Measurements from ENCODE around the gene IL12A.
A peak's percentile ranks its signal among the peaks of the same experiment; 100 is the strongest.

Gene IL12A

DNA sequence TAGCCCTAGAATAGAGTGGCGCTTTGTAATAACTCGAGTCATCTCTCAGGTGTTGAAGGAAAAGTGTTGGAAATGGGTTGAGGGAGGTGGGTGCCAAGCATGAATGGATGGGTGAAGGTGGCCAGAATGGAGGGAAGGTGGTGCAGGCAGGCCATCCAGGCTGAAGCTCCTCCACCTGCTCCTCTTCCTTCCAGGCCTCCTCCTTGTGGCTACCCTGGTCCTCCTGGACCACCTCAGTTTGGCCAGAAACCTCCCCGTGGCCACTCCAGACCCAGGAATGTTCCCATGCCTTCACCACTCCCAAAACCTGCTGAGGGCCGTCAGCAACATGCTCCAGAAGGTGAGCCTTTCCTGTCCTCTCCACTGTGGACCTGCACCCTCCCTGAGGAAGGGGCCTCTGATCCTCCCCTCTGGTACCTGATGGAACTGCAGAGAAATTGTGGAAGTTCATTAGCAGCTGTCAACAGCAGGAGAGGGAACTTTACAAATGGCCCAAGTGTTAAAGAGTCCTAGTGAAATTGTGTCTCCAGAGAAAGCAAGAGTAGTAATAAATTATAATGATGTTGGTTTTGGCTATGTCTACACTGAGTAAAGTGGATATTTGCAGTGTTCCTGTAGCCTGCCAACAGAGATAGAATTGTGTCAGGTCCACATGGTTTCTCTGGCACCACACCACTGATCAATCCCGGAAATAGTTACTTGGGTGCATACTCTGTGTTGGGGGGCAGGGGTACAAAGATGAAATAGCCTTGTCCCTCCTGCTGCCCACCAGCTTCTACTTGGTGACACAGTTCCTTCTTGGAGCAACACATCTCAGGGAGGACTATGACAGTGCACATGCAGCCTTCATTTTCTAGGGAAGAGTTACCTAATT is 1.6 kb downstream of the IL12A start:
- DNase-seq (ENCODE audit: low read depth), result no peak

GRCh38 chr3:159991591-159991990 is 3.0 kb downstream of the IL12A start:
- no peak for DNase-seq (ENCODE audit: low read depth)

- DNase-seq (ENCODE audit: low read depth), result no peak
These were observed 4.0 kb downstream of the IL12A start for GRCh38 chr3:159992589-159992988.

- DNase-seq (ENCODE audit: low read depth), result no peak
These were observed 5.5 kb downstream of the IL12A start for GRCh38 chr3:159994182-159994581.

DNA sequence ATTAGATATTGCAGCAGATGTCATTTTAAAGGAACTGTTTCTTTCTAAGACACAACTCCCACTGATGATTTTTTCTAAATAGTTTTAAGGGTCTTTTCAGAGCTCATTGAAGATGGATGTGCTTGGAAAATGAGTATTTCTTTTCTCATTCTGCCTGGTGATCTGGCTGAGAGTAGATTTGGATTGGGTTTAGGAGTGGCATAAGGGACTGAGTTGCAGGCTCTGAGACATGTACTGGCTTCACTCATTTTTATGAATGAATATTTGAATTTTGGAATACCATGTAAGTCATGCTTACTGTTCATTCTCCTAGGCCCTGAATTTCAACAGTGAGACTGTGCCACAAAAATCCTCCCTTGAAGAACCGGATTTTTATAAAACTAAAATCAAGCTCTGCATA is 6.5 kb downstream of the IL12A start:
- DNase-seq (ENCODE audit: low read depth), result no peak

GRCh38 chr3:159996018-159996417 is 7.4 kb downstream of the IL12A start:
- DNase-seq (ENCODE audit: low read depth), result no peak

- no peak for DNase-seq (ENCODE audit: low read depth)
These were observed 8.3 kb downstream of the IL12A start for GRCh38 chr3:159996959-159997358.

DNA sequence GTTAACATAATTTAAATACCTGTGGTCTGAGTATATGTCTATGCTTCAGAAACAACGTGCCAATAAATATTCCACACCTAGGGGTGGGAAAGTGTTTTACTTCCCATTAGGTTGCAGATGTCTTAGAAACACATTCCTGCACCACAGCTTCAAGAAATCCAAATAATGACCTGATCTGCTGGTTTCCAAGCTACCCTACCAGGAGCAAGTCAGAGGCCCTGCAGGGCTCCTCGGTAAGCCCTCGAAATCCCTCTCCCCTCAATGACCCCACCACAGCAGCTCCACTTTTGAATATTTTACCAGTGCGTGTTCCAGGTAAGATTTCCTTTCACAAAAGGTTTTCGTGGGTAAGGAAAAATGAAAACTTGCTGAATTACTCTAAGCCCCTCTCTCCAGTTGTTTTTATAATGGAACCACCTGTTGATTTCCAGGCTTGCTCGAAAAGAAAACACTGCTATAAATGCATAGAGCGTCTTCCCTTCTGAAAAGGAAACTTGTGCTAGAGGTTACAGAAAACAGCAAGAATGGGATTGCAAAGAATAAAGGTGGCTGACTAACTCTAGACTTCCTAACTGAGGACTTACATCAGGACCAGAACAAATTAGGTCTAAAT is 12.6 kb downstream of the IL12A start:
- no peak for DNase-seq (ENCODE audit: low read depth)

DNA sequence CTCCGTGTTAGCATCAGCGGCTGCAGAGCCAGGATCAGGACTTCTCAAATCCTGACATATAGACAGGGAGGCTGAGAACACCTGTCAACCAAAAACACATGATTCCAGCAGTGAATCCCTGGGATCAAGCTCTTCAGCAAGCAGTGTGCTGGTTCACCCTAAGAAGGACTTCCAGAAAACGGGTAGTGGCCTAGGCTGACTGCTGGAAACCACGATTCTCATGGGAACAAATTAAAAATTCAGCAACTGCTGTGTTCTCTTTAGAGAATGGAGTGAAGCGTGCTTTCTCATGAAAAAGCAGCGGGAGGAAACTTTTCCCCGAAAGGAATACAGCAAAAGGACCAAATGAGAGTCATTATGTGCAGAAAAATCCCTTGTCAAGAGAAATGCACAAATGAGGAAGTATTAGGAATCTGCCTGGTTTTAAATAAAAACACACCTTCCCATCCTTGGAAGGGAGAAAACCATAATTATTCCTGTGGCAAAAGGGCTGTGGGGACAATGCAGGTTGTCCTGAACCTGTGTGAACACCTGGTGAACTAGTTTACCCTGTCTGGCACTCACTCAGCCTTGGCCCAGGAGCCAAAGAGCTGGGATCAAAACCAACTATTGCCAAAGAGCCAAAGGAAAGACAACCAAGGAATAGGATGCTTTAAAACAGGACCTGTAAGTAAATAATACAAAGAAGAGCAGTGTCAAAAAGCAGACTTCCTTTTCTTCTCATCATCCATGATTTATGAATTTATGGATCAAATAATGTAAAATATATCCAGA is 13.4 kb downstream of the IL12A start:
- DNase-seq (ENCODE audit: low read depth), result no peak

GRCh38 chr3:160003520-160004128 is 15.0 kb downstream of the IL12A start:
- peak; percentile 37 for DNase-seq (ENCODE audit: low read depth)

DNA sequence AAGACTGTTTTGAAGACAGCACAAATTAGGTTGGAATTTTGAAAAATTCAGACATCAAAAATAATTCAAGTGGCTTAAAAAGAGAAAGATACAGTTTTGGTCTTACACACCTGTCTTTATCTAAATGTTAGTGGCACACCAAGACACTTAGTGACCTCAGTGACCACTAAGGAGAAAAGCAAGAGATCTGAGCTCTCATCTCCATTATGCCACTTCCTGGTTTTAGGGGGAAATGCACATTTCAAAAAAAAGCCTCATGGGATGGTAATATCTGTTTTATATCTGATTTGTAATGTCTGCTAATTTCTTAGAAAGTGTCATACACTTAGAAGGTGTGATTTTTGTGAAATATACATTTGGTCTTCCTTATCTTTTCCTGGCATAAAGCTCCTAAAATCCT is 16.4 kb downstream of the IL12A start:
- no peak for DNase-seq (ENCODE audit: low read depth)

GRCh38 chr3:160006282-160007163 is 17.9 kb downstream of the IL12A start:
- peak; percentile 69 for DNase-seq (ENCODE audit: low read depth)

- DNase-seq (ENCODE audit: low read depth), result no peak
These were observed 20.3 kb downstream of the IL12A start for GRCh38 chr3:160008961-160009360.

GRCh38 chr3:160009525-160009924 is 20.9 kb downstream of the IL12A start:
- no peak for DNase-seq (ENCODE audit: low read depth)

- no peak for DNase-seq (ENCODE audit: low read depth)
These were observed 21.9 kb downstream of the IL12A start for GRCh38 chr3:160010578-160010977.

GRCh38 chr3:160012108-160012507 is 23.5 kb downstream of the IL12A start:
- DNase-seq (ENCODE audit: low read depth), result no peak

DNA sequence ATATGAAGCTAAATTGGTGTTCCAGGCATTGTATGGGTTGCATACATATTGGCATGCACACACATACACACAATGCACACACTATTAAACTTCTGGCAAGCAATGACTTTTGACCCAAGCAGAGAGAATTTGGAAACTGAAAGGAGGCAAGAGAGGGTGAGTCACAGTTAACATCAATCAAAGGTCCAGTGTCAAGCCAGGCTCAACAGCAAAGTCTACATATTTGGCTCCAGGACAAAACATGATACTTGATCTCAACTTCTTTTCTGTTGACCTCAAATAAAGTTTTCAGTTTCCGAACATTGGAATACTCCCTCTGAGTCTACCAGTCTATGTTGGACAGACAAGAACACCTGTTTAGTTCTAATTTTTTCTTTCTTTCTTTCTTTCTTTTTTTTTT is 28.3 kb downstream of the IL12A start:
- peak; percentile 54 for DNase-seq (ENCODE audit: low read depth)

DNA sequence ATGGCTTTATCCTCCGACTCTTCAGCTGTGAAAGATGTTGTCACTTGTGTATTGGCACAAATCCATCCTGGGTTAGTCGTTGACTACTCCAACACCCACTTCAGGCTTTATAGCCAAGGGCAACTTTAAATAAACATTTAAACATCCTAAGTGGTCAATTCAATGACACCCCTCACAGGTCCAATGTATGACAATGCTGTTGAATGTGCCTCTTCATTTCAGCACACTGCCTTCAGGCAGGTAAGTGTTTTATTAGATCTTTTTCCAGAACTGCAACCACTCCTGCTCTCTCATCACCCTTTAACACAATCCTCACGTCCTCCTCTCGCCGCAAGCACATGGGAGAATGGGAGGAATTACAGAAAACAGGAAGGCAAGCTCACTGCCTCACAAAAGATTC is 30.3 kb downstream of the IL12A start:
- no peak for DNase-seq (ENCODE audit: low read depth)

DNA sequence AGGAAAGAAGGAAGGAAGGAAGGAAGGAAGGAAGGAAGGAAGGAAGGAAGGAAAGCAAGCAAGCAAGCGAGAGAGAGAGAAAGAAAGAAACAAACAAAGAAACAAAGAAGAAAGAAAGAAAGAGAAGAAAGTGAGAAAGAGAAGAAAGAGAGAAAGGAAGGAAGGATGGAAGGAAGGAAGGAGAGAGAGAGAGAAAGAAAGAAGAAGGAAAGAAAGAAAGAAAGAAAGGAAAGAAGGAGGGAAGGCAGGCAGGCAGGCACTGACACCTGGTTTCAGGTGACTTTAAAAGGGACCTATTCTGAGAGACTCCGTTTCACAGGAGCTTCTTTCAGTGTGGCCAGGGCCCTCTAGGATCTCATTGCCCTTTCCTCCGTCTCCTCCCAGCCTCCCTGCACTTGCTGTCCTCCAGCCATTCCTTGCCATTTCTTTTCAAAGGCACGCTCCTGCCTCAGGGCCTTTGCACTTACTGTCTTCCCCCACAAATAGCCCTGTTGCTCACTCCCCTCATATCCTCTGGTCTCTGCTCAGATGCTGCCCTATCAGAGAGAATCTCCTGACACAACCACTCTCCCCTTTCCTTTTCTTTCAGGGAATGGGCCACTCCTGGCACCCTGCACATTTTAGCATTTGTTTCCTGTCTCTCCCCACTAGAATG is 31.5 kb downstream of the IL12A start:
- DNase-seq (ENCODE audit: low read depth), result no peak

GRCh38 chr3:160022068-160022467 is 33.4 kb downstream of the IL12A start:
- no peak for DNase-seq (ENCODE audit: low read depth)

GRCh38 chr3:160023476-160023875 is 34.8 kb downstream of the IL12A start:
- DNase-seq (ENCODE audit: low read depth), result no peak
